Endothelial cell (in vitro differentiated cells): Measurements from ENCODE around the gene SCAP. TPM values are rescaled to one million over a fixed set of nuclear protein-coding genes. Genes with fewer than 3 reads are reported as not detected.

Experiments used
- DNase-seq: peaks from one replicate; pipeline ENCODE4 v3.0.0; 2021; ENCODE audit warnings: low spot score
- H3K27ac Mint-ChIP-seq: one replicate; pipeline ENCODE4 v1.8.0; 2021; ENCODE audit warnings: mixed read lengths, inconsistent platforms; ENCODE audit not compliant: unreplicated experiment
- H3K27me3 Mint-ChIP-seq: one replicate; pipeline ENCODE4 v1.8.0; 2021; ENCODE audit warnings: mild to moderate bottlenecking, moderate library complexity, mixed read lengths, inconsistent platforms; ENCODE audit not compliant: unreplicated experiment
- H3K36me3 Mint-ChIP-seq: one replicate; pipeline ENCODE4 v1.8.0; 2021; ENCODE audit warnings: mild to moderate bottlenecking, low read depth, mixed read lengths, inconsistent platforms; ENCODE audit not compliant: unreplicated experiment
- H3K4me1 Mint-ChIP-seq: one replicate; pipeline ENCODE4 v1.8.0; 2021; ENCODE audit warnings: mild to moderate bottlenecking, mixed read lengths, inconsistent platforms; ENCODE audit not compliant: unreplicated experiment
- H3K4me3 Mint-ChIP-seq: one replicate; pipeline ENCODE4 v1.8.0; 2021; ENCODE audit warnings: mild to moderate bottlenecking, mixed read lengths, inconsistent platforms; ENCODE audit not compliant: unreplicated experiment
- H3K9me3 Mint-ChIP-seq: one replicate; pipeline ENCODE4 v1.8.0; 2021; ENCODE audit warnings: mixed read lengths, inconsistent platforms; ENCODE audit not compliant: unreplicated experiment
- total RNA-seq: library from RNA; stranded (reverse); fragmentation: NEBNext Ultra II Directional; extraction: Animal tissue kit (Norgen Biotek cat#: 25700); gene quantifications from one replicate; pipeline ENCODE4 v1.2.1, GENCODE V29; 2021; ENCODE audit not compliant: unreplicated experiment
- TF ChIP-seq, protein P1 (sequence below): fragments of 200-600 bp; sonication (generic); IDR thresholded peaks from one replicate; pipeline ENCODE4 v1.5.0; 2021; ENCODE audit warnings: antibody characterized with exemption; ENCODE audit not compliant: unreplicated experiment

SCAP gene
- total RNA-seq, 1 donor from 2014 or later = 88.6 TPM

GRCh38 chr3:47420511-47421484, 54.9 kb downstream of the SCAP start:
- Mint-ChIP-seq H3K9me3 (no peaks in the 10 kb centered on the region), H3K4me1 (peaks cover 7% of the 10 kb centered on the region), H3K27me3 (peaks cover 15% of the 10 kb centered on the region), H3K36me3 (peaks cover 21% of the 10 kb centered on the region), H3K4me3 (peak overlapping the region; percentile 51), H3K27ac (peak overlapping the region; percentile 99)
- TF ChIP-seq, protein P1, sequence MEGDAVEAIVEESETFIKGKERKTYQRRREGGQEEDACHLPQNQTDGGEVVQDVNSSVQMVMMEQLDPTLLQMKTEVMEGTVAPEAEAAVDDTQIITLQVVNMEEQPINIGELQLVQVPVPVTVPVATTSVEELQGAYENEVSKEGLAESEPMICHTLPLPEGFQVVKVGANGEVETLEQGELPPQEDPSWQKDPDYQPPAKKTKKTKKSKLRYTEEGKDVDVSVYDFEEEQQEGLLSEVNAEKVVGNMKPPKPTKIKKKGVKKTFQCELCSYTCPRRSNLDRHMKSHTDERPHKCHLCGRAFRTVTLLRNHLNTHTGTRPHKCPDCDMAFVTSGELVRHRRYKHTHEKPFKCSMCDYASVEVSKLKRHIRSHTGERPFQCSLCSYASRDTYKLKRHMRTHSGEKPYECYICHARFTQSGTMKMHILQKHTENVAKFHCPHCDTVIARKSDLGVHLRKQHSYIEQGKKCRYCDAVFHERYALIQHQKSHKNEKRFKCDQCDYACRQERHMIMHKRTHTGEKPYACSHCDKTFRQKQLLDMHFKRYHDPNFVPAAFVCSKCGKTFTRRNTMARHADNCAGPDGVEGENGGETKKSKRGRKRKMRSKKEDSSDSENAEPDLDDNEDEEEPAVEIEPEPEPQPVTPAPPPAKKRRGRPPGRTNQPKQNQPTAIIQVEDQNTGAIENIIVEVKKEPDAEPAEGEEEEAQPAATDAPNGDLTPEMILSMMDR = peak; percentile 94
- DNase-seq = peak; percentile 92

GRCh38 chr3:47420044-47420430, 55.7 kb downstream of the SCAP start:
- TF ChIP-seq, protein P1 = no peak
- Mint-ChIP-seq H3K27me3 (peaks cover 21% of the 10 kb centered on the region), H3K27ac (no peak overlapping the region), H3K9me3 (no peaks in the 10 kb centered on the region), H3K4me3 (no peak overlapping the region), H3K36me3 (peaks cover 26% of the 10 kb centered on the region), H3K4me1 (peaks cover 7% of the 10 kb centered on the region)
- no peak for DNase-seq

- Mint-ChIP-seq H3K27me3 (peaks cover 21% of the 10 kb centered on the region), H3K4me1 (peaks cover 7% of the 10 kb centered on the region), H3K4me3 (no peak overlapping the region), H3K27ac (peak overlapping the region; percentile 57), H3K9me3 (no peaks in the 10 kb centered on the region), H3K36me3 (peaks cover 28% of the 10 kb centered on the region)
- DNase-seq = no peak
- TF ChIP-seq, protein P1 = no peak
These were observed 56.4 kb downstream of the SCAP start for GRCh38 chr3:47419083-47420043.

DNA sequence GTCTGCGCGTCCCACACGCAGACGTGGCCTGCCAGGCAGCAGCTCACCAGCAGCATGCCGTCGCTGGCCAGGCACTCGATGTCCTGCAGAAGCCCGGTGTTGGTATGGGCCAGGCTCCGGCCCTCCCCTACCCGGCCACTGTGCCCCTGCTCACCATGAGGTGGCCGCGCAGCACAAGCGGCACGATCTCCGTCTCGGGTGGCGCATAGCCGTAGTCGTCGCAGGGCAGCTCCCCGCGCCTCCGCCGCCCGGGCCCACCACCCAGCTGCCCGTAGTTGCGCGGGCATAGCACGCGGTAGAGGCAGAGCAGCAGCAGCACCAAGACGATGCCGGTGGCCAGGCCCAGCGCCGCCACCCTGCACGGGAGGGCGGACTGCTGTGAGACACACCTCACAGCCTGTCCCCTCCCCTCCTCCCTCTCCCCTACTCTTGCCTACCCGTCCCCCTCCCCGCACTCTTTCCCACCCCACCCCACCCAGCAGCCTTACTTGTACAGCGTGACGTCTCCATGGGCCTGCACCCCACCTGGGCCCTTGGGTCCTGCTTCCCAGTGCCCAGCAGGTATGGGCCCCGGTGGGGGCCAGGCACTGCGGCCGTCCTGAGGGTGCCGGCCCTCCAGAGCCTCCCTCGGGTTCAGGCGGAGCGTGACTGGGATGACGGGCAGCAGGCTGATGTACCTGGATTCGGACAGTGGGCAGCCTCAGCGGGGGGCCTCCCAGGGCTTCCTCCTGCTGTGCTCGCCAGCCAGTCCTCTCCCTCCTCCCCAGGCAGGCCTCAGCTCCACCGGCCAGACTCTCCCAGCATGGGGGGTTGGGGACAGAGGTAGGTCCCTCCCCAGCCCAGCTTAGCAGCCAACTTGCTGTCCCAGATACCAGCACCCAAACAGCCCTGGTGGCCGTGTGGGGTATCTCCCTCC, 57.3 kb downstream of the SCAP start:
- Mint-ChIP-seq H3K36me3 (peaks cover 34% of the 10 kb centered on the region), H3K27ac (no peak overlapping the region), H3K9me3 (no peaks in the 10 kb centered on the region), H3K4me1 (peaks cover 7% of the 10 kb centered on the region), H3K27me3 (peaks cover 20% of the 10 kb centered on the region), H3K4me3 (no peak overlapping the region)
- TF ChIP-seq, protein P1 = peak; percentile 23
- DNase-seq = no peak
